CD4-positive, alpha-beta T cell treated with Interferon alpha-2 for 1 hour (primary cell): ENCODE results near the gene SH3RF1.

ENCODE experiments used
- DNase-seq, 2 donors: peaks; one replicate each; pipeline ENCODE4 v3.0.0-alpha.2; 2020 to 2022

The SH3RF1 gene

DNA sequence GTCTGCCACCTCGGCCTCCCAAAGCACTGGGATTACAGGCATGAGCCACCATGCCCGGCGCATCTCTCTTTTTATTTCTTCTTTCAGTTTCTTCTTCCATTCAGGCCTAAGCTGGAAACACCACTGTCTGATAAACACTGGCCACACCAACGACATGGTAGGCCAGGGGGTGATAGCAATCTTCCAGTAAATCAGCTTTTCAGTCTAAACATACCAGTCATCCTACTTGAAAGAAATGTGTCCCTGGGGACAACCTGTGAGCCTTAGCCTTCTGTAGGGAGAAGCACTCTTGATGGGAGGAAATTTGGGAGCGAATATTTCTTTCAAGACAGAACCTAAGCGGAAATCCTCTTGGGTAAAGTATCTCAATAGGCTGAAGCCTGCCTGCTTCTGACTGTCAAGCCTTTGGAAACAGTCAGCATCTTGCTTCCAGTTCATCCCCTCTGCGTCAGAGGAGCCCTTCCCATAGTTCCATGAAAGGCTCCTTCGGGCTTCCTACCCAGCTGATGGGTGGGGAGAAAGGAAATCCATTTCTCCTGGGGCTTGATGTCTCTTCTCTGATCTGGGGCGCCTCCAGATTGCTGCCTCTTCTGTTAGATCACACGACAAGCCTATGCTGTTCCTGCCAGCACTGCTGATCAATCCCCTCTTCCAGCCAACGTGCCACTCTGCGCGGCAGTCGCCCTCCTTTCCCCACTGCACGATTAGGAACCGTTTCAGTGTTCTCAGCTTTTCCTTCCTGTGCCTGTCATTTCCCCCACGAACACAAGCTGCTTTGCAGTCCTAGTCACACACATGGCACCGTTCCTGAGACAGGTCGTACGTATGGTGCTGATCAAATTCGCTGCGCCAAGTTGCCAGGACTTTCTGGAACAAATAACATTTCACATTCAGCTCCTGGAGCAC is 211.2 kb downstream of the SH3RF1 start:
- no peak for DNase-seq

DNA sequence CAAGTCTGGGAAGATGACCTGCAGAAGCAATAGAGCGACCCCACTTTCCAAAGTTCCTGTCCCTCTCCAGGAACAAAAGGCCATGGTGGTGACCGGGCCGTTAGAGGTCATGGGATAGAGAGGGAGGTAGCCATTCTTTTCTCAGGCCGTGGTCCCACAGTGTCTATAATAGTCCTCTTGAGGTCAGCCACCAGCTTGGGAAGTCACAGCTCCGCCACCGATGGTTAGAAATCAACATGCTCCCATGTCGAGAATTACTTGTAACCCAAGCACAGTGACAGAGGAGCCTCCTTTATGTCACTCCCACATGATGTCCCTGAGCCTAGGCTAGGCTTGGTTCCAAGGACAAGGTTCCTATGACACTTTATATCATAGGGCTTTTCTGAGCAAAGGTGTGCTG is 212.4 kb downstream of the SH3RF1 start:
- DNase-seq = no peak

DNA sequence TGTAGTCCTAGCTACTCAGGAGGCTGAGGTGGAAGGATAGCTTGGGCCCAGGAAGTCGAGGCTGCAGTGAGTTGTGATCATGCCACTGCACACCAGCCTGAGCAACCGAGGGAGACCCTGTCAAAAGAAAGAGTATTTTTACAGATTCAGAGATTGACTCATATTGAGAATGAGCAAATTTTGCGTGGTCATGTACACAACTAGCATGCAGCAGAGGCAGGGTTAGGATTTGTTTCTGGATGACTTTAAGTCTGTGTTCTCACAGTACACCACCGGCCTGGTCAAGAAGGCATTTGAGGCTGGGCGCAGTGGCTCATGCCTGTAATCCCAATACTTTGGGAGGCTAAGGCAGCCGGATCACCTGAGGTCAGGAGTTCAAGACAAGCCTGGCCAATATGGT is 215.9 kb downstream of the SH3RF1 start:
- DNase-seq = no peak

- DNase-seq = no peak
These were observed 218.2 kb downstream of the SH3RF1 start for GRCh38 chr4:169052594-169052945.

DNA sequence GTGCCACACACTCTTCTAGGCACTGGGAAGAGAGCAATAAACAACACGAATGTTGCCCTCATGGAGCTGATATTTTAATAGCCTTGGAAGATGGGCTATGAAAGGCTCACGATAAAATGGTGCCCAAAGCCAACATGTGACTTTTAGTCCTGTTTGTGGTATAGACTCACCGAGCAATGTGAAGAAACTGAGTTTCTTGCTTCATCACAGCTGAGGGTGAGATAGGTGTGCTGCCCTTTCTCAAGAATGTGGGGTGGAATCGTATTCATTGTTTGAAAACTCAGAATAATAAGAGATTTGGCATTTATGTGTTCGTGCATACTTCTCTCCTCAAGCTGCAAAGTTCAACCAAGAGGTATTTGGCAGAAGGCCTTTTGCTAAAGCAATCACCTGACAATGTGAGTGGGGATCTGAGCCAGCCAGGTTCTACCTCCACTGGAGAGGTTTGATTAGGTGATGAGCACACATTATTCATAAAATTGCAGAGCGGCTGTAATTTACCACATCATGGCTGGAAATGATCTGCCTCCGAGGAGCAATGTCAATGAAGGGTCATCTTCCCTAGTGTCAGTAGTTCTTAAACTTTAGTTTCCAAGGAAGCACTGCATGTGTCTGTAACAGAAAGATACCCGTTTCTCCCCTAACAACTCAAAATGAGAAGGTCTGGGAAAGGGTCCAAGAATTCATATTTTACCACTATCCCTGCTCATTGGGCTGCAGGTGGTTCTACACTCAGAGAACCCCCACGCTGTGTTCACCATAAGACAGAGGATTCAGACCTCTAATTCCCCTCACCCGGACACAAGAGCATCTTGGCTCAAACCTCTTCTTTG is 218.8 kb downstream of the SH3RF1 start:
- no peak for DNase-seq

DNA sequence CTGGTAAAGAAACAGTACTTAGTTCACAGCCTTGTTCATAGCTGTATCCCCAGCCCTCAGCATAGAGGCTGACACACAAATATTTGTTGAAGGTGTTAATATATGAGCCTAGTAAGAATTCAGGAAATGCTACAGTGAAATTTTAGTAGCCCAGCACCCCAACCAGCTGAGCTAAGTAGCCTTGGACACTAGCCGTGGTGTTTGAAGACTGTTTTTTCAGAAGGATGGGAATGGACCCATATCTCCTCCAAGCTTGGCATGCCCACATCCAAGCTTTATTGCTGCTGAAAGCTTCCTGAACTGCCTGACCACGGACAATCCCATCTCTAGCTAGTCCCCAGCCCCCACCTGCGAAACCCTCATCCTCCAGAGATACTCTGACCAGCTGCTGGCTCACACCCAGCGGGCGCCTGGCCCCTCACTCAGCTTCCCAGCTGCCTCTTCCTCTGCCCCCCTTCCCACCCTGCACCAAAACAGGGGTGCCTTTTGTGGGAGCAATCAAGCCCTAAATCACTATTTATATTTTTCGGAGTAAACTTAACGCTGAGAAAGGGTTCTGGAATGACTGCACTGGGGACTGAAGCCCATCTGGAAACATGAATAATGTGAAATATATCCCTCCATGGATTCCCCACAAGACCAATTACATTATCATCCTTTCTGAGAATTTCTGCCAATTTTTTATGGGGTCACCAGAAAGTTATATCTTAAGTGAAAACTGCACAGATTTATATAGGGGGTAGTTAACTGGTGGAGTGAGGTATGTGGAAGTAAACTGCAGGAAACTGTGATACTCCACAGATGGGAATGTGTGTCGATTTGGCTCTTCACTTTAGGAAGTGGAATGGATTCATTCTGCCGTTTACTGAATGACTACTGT is 219.6 kb downstream of the SH3RF1 start:
- no peak for DNase-seq

- DNase-seq = no peak
These were observed 220.5 kb downstream of the SH3RF1 start for GRCh38 chr4:169050284-169050683.

- DNase-seq = no peak
These were observed 221.8 kb downstream of the SH3RF1 start for GRCh38 chr4:169048868-169049414.

GRCh38 chr4:169047956-169048355 is 222.8 kb downstream of the SH3RF1 start:
- no peak for DNase-seq

DNA sequence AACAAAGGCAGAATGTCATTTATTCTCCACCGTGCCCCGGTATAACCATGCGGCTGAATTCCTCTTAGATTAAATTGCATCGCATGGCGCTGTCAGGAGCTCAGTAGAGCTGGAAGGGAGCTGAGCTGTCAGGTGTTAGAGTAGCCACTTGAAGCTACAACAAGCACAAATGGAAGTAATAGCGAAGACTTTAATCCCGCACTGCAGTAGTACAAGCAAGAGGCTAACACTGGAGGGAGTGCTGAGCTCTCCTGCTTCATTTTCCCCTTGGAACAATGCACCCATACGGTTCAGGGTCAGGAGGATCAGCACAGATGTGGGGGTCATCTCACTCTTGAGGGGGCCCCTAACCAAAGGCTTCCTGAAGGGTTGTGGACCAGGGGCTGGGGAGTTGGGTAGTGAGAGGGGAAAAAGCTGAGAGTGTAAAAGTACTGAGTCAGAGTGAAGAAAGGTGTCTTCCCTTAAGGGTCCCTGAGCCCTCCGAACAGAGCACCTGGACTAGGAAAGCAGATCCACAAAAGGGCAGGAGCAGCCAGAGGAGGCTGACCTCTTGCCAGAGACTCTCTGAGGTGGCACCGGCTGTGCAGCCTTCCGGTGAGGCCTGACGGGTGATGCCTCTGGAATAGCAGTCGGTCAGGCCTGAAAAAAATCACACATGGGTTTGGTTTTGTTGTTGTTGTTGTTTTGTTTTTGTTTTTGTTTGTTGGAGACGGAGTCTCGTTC is 224.7 kb downstream of the SH3RF1 start:
- DNase-seq = no peak

DNA sequence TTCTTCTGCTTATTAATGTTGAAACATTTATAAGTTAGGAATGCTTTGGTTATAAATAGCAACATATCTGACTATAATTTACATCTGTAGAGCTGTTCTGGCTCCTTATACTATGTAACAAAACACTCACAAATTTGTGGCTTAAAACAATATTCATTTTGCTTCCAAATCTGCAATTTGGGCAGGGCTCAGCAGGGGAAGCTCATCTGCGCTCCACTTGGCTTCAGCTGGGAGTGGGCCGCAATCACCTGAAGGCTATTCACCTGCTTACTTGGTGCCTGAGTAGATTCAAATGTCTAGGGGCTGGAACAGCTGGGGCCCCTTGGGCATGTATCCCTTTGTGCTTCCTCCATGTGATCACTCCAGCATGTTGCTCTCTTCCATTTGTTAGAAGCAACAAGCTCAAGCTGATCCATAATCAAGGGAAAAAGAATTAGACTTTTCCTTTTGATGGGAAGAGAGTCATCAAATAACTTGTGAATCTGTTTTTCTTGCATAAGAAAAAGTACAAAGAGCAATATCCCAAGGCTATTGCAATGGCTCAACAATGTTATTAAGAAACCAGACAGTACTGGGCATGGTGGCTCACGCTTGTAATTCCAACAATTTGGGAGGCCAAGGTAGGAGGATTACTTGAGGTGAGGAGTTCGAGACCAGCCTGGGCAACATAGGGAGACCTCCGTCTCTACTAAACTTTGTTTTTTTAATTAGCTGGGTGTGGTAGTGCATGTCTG is 225.9 kb downstream of the SH3RF1 start:
- DNase-seq = no peak
